ENCODE measurements around the gene PORCN. TPM values are rescaled to one million over a fixed set of nuclear protein-coding genes. Genes with fewer than 3 reads are reported as not detected.
"Not testable (repeated sequence)": the region's sequence is repeated elsewhere in the genome, so short reads cannot be mapped to it uniquely, and the experiment has no call there.

Gene PORCN
- total RNA-seq, 1 donor from 2014 or later = 6.0 TPM

- peak; percentile 49 to 69 for DNase-seq (ENCODE audit: low read depth in 2 of 2)
Observed at GRCh38 chrX:48540028-48540375, 31.2 kb downstream of the PORCN start.

DNA sequence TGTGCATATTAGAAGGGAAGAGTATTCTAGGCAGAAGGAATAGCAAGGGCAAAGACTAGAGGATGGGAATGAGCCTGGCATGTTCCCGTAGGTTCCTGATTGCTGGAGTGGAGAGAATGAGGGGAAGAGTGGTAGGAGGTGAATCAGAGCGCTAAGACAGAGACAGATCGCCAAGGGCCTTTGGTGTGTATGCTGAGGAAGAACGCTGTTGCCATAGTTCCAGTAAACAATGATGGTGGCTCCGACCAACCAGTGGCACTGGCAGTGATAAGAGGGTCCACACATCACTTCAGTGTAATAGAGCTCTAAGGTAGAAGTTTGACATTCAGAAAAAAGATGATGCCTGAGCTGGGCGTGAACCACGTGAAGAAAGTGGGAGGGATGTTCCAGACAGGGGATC, 31.7 kb downstream of the PORCN start:
- no peak for DNase-seq (ENCODE audit: low read depth in 2 of 2)

- DNase-seq (ENCODE audit: low read depth in 2 of 2) = no peak
Observed at GRCh38 chrX:48541140-48541814, 32.5 kb downstream of the PORCN start.

GRCh38 chrX:48548871-48549270, 40.1 kb downstream of the PORCN start:
- DNase-seq (ENCODE audit: low read depth in 2 of 2) = no peak

GRCh38 chrX:48555731-48556325, 47.0 kb downstream of the PORCN start:
- not testable (repeated sequence) for DNase-seq (ENCODE audit: low read depth in 2 of 2)

GRCh38 chrX:48558271-48558670, 49.5 kb downstream of the PORCN start:
- peak in 1 of 2 donors; percentile 78 for DNase-seq (ENCODE audit: low read depth in 2 of 2)

GRCh38 chrX:48559636-48560035, 50.8 kb downstream of the PORCN start:
- no peak for DNase-seq (ENCODE audit: low read depth in 2 of 2)

GRCh38 chrX:48560056-48560455, 51.3 kb downstream of the PORCN start:
- DNase-seq (ENCODE audit: low read depth in 2 of 2) = no peak

GRCh38 chrX:48560681-48561080, 51.9 kb downstream of the PORCN start:
- no peak for DNase-seq (ENCODE audit: low read depth in 2 of 2)

GRCh38 chrX:48569958-48570357, 61.2 kb downstream of the PORCN start:
- peak; percentile 82 to 83 for DNase-seq (ENCODE audit: low read depth in 2 of 2)

Other genes starting within 250 kb of the PORCN start
- not detected in 2 replicates for gene SSX3, start 152.3 kb upstream of the PORCN start, total RNA-seq
- gene SSX4, start 125.5 kb upstream of the PORCN start, total RNA-seq = not detected in 2 replicates
- not detected in 2 replicates for gene SSX4B, start 97.0 kb upstream of the PORCN start, total RNA-seq
- gene SLC38A5, start 38.7 kb upstream of the PORCN start, total RNA-seq = 4.2 and 12.2 TPM in 2 replicates
- 31.7 and 32.5 TPM in 2 replicates for gene FTSJ1, start 32.8 kb upstream of the PORCN start, total RNA-seq
- 85.9 and 91.1 TPM in 2 replicates for gene EBP, start 12.8 kb downstream of the PORCN start, total RNA-seq
- gene TBC1D25, start 30.7 kb downstream of the PORCN start, total RNA-seq = 4.1 and 7.9 TPM in 2 replicates
- 86.1 and 320 TPM in 2 replicates for gene RBM3, start 65.5 kb downstream of the PORCN start, total RNA-seq
- gene WDR13, start 88.5 kb downstream of the PORCN start, total RNA-seq = 88.7 and 90.9 TPM in 2 replicates
- gene WAS, start 174.8 kb downstream of the PORCN start, total RNA-seq = under 0.01 and 0.22 TPM in 2 replicates
- 2.6 and 3.7 TPM in 2 replicates for gene SUV39H1, start 187.7 kb downstream of the PORCN start, total RNA-seq

Data from lung microvascular endothelial cell (primary cell).